ENCODE results near the gene MYO1D.
"Not testable (repeated sequence)": the region's sequence is repeated elsewhere in the genome, so short reads cannot be mapped to it uniquely, and the experiment has no call there.

Gene MYO1D

GRCh38 chr17:32774695-32775084 is 102.2 kb downstream of the MYO1D start:
- DNase-seq (ENCODE audit: low spot score) = no peak

- no peak for DNase-seq (ENCODE audit: low spot score)
Observed at GRCh38 chr17:32773856-32774694, 102.8 kb downstream of the MYO1D start.

GRCh38 chr17:32772453-32773025 is 104.4 kb downstream of the MYO1D start:
- DNase-seq (ENCODE audit: low spot score) = no peak

GRCh38 chr17:32771396-32771795 is 105.5 kb downstream of the MYO1D start:
- no peak for DNase-seq (ENCODE audit: low spot score)

GRCh38 chr17:32769846-32770245 is 107.1 kb downstream of the MYO1D start:
- no peak for DNase-seq (ENCODE audit: low spot score)

- no peak for DNase-seq (ENCODE audit: low spot score)
Observed at GRCh38 chr17:32763855-32764439, 113.0 kb downstream of the MYO1D start.

- DNase-seq (ENCODE audit: low spot score) = no peak
Observed at GRCh38 chr17:32759476-32759875, 117.4 kb downstream of the MYO1D start.

- DNase-seq (ENCODE audit: low spot score) = no peak
Observed at GRCh38 chr17:32757963-32758362, 119.0 kb downstream of the MYO1D start.

GRCh38 chr17:32756696-32757095 is 120.2 kb downstream of the MYO1D start:
- no peak for DNase-seq (ENCODE audit: low spot score)

GRCh38 chr17:32755045-32755805 is 121.7 kb downstream of the MYO1D start:
- DNase-seq (ENCODE audit: low spot score) = peak; percentile 59

GRCh38 chr17:32752934-32753333 is 124.0 kb downstream of the MYO1D start:
- DNase-seq (ENCODE audit: low spot score) = no peak

- DNase-seq (ENCODE audit: low spot score) = no peak
Observed at GRCh38 chr17:32747856-32748255, 129.1 kb downstream of the MYO1D start.

- no peak for DNase-seq (ENCODE audit: low spot score)
Observed at GRCh38 chr17:32746698-32747097, 130.2 kb downstream of the MYO1D start.

- no peak for DNase-seq (ENCODE audit: low spot score)
Observed at GRCh38 chr17:32746280-32746679, 130.6 kb downstream of the MYO1D start.

GRCh38 chr17:32742681-32743538 is 134.0 kb downstream of the MYO1D start:
- DNase-seq (ENCODE audit: low spot score) = no peak

- DNase-seq (ENCODE audit: low spot score) = no peak
Observed at GRCh38 chr17:32741381-32741780, 135.5 kb downstream of the MYO1D start.

- no peak for DNase-seq (ENCODE audit: low spot score)
Observed at GRCh38 chr17:32739722-32740121, 137.2 kb downstream of the MYO1D start.

GRCh38 chr17:32739151-32739550 is 137.8 kb downstream of the MYO1D start:
- not testable (repeated sequence) for DNase-seq (ENCODE audit: low spot score)

- DNase-seq (ENCODE audit: low spot score) = peak; percentile 36
Observed at GRCh38 chr17:32733401-32733800, 143.5 kb downstream of the MYO1D start.

- DNase-seq (ENCODE audit: low spot score) = no peak
Observed at GRCh38 chr17:32732900-32733299, 144.0 kb downstream of the MYO1D start.

- no peak for DNase-seq (ENCODE audit: low spot score)
Observed at GRCh38 chr17:32732296-32732642, 144.7 kb downstream of the MYO1D start.

All from hematopoietic multipotent progenitor cell treated with erythropoietin and hydrocortisone succinate and interleukin-3 and kit ligand, for 17 days (in vitro differentiated cells).